Astrocyte (in vitro differentiated cells and primary cell): Measurements from ENCODE around the gene OXGR1.

Source experiments
- CTCF ChIP-seq: IDR thresholded peaks from 2 replicates; pipeline ENCODE4 v1.5.1; 2011; ENCODE audit warnings: low read depth, mild to moderate bottlenecking, inconsistent platforms, low read length, moderate library complexity; ENCODE audit not compliant: insufficient read depth
- EZH2 ChIP-seq: IDR thresholded peaks from 2 replicates; pipeline ENCODE4 v1.6.1; 2012; ENCODE audit warnings: mild to moderate bottlenecking, low read length, inconsistent platforms; ENCODE audit not compliant: insufficient read depth

DNA sequence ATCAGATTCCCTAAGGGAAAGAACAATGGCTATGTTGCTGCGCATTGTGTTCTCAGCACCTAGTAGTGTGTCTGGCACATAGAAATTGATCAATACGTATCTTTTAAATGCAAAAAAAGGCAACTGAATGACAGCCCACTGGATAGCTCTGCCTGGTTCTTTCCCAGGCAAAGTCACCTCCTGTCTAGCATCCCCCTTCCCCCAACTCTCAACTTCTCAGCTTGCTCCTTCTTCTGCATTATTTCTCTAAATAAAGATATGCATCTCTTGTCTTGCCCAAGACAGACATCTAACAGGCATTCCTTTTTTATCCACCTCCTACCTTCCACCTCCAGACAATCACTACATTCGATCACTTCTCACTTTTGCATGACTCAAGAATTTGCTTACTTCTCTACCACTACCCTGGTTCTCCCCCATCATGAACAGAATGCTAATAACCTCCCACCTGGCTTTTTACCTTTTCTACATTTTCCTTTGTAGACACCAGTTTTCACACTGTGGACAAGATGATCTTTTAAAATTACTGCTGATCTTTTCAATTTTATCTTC lies 26.5 kb upstream of the OXGR1 start:
- no peak for TF ChIP-seq CTCF
- TF ChIP-seq EZH2, result no peak
